DOHH2 (cell line): ENCODE data around the gene NPAS3.

Experiments
- H3F3A ChIP-seq: fragments of 200-600 bp; sonication (generic), shearing (Covaris generic); 2 replicates; pipeline ENCODE4 v1.6.0; 2016; ENCODE audit warnings: antibody characterized with exemption, mild to moderate bottlenecking; ENCODE audit not compliant: control insufficient read depth, insufficient read depth
- H3K27ac ChIP-seq: fragments of 200-600 bp; sonication (generic); 2 replicates; pipeline ENCODE4 v1.5.1; 2014; ENCODE audit warnings: low read depth, mild to moderate bottlenecking, low read length, moderate library complexity
- H3K27me3 ChIP-seq: fragments of 200-600 bp; sonication (generic); 2 replicates; pipeline ENCODE4 v1.6.1; 2014; ENCODE audit warnings: mild to moderate bottlenecking, low read length, mixed read lengths; ENCODE audit not compliant: control insufficient read depth
- H3K36me3 ChIP-seq: fragments of 200-600 bp; sonication (generic); 2 replicates; pipeline ENCODE4 v1.6.1; 2014; ENCODE audit warnings: mild to moderate bottlenecking, low read length, moderate library complexity, mixed read lengths; ENCODE audit not compliant: control insufficient read depth
- H3K4me1 ChIP-seq: fragments of 200-600 bp; sonication (generic); 2 replicates; pipeline ENCODE4 v1.6.1; 2014; ENCODE audit warnings: mild to moderate bottlenecking, low read length, mixed read lengths; ENCODE audit not compliant: control insufficient read depth
- H3K4me2 ChIP-seq: fragments of 200-600 bp; sonication (generic); 2 replicates; pipeline ENCODE4 v1.6.0; 2014; ENCODE audit warnings: mild to moderate bottlenecking, low read length, moderate library complexity
- H3K4me3 ChIP-seq: fragments of 200-600 bp; sonication (generic); 2 replicates; pipeline ENCODE4 v1.5.1; 2014; ENCODE audit warnings: mild to moderate bottlenecking, low read length, mixed read lengths
- H3K79me2 ChIP-seq: fragments of 200-600 bp; sonication (generic); 2 replicates; pipeline ENCODE4 v1.6.1; 2014; ENCODE audit warnings: mild to moderate bottlenecking, low read length, mixed read lengths; ENCODE audit not compliant: control insufficient read depth
- H3K9me2 ChIP-seq: fragments of 200-600 bp; sonication (generic); replicated peaks from 2 replicates; pipeline ENCODE4 v1.6.1; 2014; ENCODE audit warnings: mild to moderate bottlenecking, low read length, mixed read lengths; ENCODE audit not compliant: control insufficient read depth
- H3K9me3 ChIP-seq: fragments of 200-600 bp; sonication (generic); 2 replicates; pipeline ENCODE4 v1.6.1; 2014; ENCODE audit warnings: antibody characterized with exemption, low read length, mixed read lengths; ENCODE audit not compliant: control insufficient read depth, insufficient read depth
- H4K20me1 ChIP-seq: fragments of 200-600 bp; sonication (generic); 2 replicates; pipeline ENCODE4 v1.6.0; 2014; ENCODE audit warnings: low read depth, mild to moderate bottlenecking, antibody characterized with exemption, low read length, moderate library complexity; ENCODE audit not compliant: control insufficient read depth, insufficient read depth
- CTCF ChIP-seq: fragments of 200-600 bp; sonication (generic); IDR thresholded peaks from one replicate; pipeline ENCODE4 v1.5.1; 2014; ENCODE audit warnings: antibody characterized with exemption, mild to moderate bottlenecking, low read depth, low read length; ENCODE audit not compliant: poor library complexity, severe bottlenecking
- EZH2phosphoT487 ChIP-seq: fragments of 200-600 bp; sonication (generic); IDR thresholded peaks from 2 replicates; pipeline ENCODE4 v1.6.1; 2017; ENCODE audit warnings: borderline replicate concordance, mild to moderate bottlenecking, antibody characterized with exemption, low read length, moderate library complexity, mixed read lengths

Gene NPAS3

DNA sequence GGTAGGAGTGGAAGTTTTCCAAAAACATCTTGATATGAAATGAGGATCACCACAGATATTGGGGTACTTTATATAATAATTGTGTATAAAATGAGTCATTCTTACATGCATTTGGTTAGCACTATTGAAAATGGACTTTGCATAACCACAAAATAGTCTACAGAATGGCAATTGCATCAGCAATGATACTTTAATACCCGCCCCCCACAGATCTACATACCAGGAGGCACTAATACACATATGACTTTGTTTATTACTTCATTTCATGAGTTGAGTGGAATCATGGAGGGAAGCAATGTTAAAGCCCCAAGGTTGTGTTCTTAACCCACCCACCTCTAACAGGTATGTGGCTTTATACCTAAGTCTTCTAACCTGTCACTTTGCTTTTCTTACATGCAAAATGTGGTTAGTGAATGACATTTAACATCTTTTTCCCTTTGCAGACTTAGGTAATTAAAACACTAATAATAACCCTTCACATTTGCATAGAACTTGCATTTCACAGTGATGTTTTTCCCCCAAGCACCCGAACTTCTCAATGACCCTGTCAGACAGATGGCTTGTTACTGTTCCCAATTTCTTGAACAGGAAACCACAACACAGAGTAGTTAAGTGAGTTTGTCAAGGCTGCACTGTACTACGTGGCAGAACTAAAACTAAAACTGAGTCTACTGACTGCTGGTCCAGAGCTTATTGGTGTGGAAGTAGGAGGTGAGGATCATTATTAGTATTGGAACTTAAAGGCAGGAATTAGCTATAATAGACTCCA is 101.9 kb downstream of the NPAS3 start:
- no peaks in the 10 kb centered on the region for H3K9me2 ChIP-seq
- no peaks in the 10 kb centered on the region for H3F3A ChIP-seq
- H3K36me3 ChIP-seq: no peaks in the 10 kb centered on the region
- H3K4me2 ChIP-seq: no peak overlapping the region
- no peak overlapping the region for H3K27ac ChIP-seq
- no peaks in the 10 kb centered on the region for H3K27me3 ChIP-seq
- H3K9me3 ChIP-seq: peaks cover 5% of the 10 kb centered on the region; the same call in 1 of the 2 replicates
- TF ChIP-seq EZH2phosphoT487 (no peak), CTCF (no peak)
- H3K79me2 ChIP-seq: no peaks in the 10 kb centered on the region
- no peak overlapping the region for H3K4me3 ChIP-seq
- H4K20me1 ChIP-seq: no peaks in the 10 kb centered on the region
- H3K4me1 ChIP-seq: no peaks in the 10 kb centered on the region

DNA sequence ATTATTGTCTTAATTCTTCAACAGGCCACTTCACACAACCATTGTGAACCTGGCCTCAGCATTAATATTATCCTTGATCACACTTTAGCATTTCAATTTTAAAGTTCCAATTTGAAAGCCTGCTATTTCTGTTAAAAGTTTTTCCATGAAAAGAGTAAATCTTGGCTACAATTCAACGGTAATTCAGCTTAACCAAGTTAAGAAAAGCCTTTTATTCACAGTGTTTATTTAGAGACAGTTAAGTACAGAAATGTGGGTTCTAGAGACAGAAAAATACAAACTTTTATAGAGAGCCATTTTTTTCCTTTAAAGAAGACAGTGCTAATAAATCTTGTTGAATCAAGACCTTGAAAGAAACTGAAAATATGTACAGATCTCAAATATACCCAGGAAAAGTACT is 103.9 kb downstream of the NPAS3 start:
- Histone ChIP-seq H3K79me2 (no peaks in the 10 kb centered on the region), H3K36me3 (no peaks in the 10 kb centered on the region), H3K4me2 (no peak overlapping the region), H4K20me1 (no peaks in the 10 kb centered on the region), H3K27me3 (no peaks in the 10 kb centered on the region), H3K9me3 (peaks cover 5% of the 10 kb centered on the region; the same call in 1 of the 2 replicates), H3K9me2 (no peaks in the 10 kb centered on the region), H3K4me3 (no peak overlapping the region), H3F3A (no peaks in the 10 kb centered on the region), H3K4me1 (no peaks in the 10 kb centered on the region), H3K27ac (no peak overlapping the region)
- TF ChIP-seq EZH2phosphoT487 (no peak), CTCF (no peak)

GRCh38 chr14:33045760-33046159 is 107.1 kb downstream of the NPAS3 start:
- Histone ChIP-seq H3K27me3 (no peaks in the 10 kb centered on the region), H3K9me3 (peaks cover 5% of the 10 kb centered on the region; the same call in 1 of the 2 replicates), H3K79me2 (no peaks in the 10 kb centered on the region), H3F3A (no peaks in the 10 kb centered on the region), H3K27ac (no peak overlapping the region), H3K9me2 (no peaks in the 10 kb centered on the region), H3K4me1 (no peaks in the 10 kb centered on the region), H3K4me3 (no peak overlapping the region), H3K4me2 (no peak overlapping the region), H3K36me3 (no peaks in the 10 kb centered on the region), H4K20me1 (no peaks in the 10 kb centered on the region)
- TF ChIP-seq EZH2phosphoT487 (no peak), CTCF (no peak)
